HepG2 (cell line): ENCODE results near the gene NPB. TPM values are rescaled to one million over a fixed set of nuclear protein-coding genes. Genes with fewer than 3 reads are reported as not detected.

Experiments used
- GZF1 ChIP-seq: sonication (generic); formaldehyde crosslinking; IDR thresholded peaks from 2 replicates; pipeline ENCODE4 v1.5.1; 2020; ENCODE audit warnings: mild to moderate bottlenecking, missing genetic modification reagents
- TOPORS ChIP-seq: sonication (generic); formaldehyde crosslinking; IDR thresholded peaks from 2 replicates; pipeline ENCODE4 v1.8.0; 2023; ENCODE audit warnings: mild to moderate bottlenecking, missing genetic modification reagents
- ZNF33B ChIP-seq: sonication (generic); formaldehyde crosslinking; IDR thresholded peaks from 2 replicates; pipeline ENCODE4 v1.5.1; 2020; ENCODE audit warnings: mild to moderate bottlenecking, missing genetic modification reagents
- ZNF431 ChIP-seq: sonication (generic); formaldehyde crosslinking; IDR thresholded peaks from 2 replicates; pipeline ENCODE4 v1.9.0; 2022; ENCODE audit warnings: missing genetic modification reagents, low read depth, mild to moderate bottlenecking, borderline replicate concordance
- ZNF776 ChIP-seq: sonication (generic); formaldehyde crosslinking; IDR thresholded peaks from 2 replicates; pipeline ENCODE4 v1.4.0; 2020; ENCODE audit warnings: mild to moderate bottlenecking, missing genetic modification reagents
- polyA plus RNA-seq, 8 experiments: library from polyadenylated mRNA; depleted of rRNA in 3 of 8; stranded (reverse) in 7 of 8; unstranded in 1 of 8; fragments of >200 nt; fragmentation: Illumina TruSeq in 4 of 8; extraction: Trizol in 4 of 8; gene quantifications; 2 replicates each; pipeline versions ENCODE4 v1.2.1 to v1.2.3, GENCODE V29; 2011 to 2016; ENCODE audit warnings: low read depth in 4 of 8, missing spikeins in 1 of 8, mixed read lengths in 1 of 8; ENCODE audit not compliant: insufficient read depth in 1 of 8
- total RNA-seq, 5 experiments: library from RNA; depleted of rRNA; stranded (reverse); fragments of >200 nt; fragmentation: Illumina TruSeq; extraction: Trizol; gene quantifications; 2 replicates each; pipeline ENCODE4 v1.2.3, GENCODE V29; 2016; ENCODE audit warnings: low read depth in 1 of 5
- TF ChIP-seq, protein P1 (sequence below), 2 experiments: sonication (generic) in 1 of 2; formaldehyde crosslinking in 1 of 2; IDR thresholded peaks; 2 replicates each; pipeline versions ENCODE4 v1.5.1 to v1.6.1; 2011 to 2020; ENCODE audit warnings: borderline replicate concordance in 1 of 2, low read depth in 1 of 2, low read length in 1 of 2, mild to moderate bottlenecking in 1 of 2, missing genetic modification reagents in 1 of 2, moderate library complexity in 1 of 2
- TF ChIP-seq, protein P2 (sequence below): IDR thresholded peaks from 2 replicates; pipeline ENCODE4 v1.4.0; 2020; ENCODE audit warnings: mild to moderate bottlenecking, missing genetic modification reagents
- TF ChIP-seq, protein P3 (sequence below): sonication (generic); formaldehyde crosslinking; IDR thresholded peaks from 2 replicates; pipeline ENCODE4 v1.5.0; 2020; ENCODE audit warnings: mild to moderate bottlenecking, missing genetic modification reagents

NPB gene
- total and polyA plus RNA-seq, 2 of the 13 experiments (the other 11 are each of a cell fraction or from before 2014, with no cell fraction given) = 0.11 to 0.93 TPM

DNA sequence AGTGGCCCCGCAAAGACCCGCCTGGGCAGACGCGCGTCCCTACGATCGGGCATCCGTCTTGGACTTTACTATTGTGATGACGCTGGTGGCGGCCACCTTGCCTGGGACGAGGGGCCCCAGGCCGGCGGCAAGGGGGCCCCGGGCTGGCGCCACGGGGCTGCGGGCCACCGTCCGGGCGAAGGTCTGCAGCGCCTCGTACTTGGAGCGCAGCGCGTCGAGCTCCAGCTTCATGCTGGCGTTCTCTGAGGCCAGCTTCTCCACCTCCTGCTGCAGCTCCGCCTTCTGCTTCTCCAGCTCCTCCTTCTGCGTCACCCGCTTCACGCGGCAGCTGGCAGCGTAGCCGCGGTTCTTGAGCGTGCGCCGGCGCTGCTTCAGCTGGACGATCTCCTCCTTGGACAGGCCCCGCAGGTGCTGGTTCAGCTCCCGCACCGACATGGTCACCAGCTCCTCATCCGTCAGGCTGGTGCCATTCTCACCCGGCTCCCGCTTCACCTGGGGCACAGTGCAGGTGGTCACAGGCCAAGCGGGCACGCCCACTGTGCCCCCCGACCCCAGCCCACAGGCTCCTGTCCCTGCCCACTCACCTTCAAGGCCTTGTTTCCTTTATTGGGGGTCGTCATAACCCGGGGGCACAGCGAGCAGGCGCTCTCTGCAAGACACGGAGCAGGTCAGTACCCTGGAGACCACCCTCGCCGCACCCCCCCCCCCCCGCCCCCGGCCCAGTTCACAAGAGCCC is 20.7 kb downstream of the NPB start (continued):
- TF ChIP-seq, protein P1, sequence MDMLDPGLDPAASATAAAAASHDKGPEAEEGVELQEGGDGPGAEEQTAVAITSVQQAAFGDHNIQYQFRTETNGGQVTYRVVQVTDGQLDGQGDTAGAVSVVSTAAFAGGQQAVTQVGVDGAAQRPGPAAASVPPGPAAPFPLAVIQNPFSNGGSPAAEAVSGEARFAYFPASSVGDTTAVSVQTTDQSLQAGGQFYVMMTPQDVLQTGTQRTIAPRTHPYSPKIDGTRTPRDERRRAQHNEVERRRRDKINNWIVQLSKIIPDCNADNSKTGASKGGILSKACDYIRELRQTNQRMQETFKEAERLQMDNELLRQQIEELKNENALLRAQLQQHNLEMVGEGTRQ (IDR thresholded peaks at IDR 0.05; ENCODE audit: low read depth, low read length) = no peak
- TF ChIP-seq, protein P1 (CRISPR knock-in tag; IDR thresholded peaks at IDR 0.05; ENCODE audit: borderline replicate concordance) = no peak
- TF ChIP-seq GZF1 (CRISPR knock-in tag) (no peak), ZNF776 (no peak), TOPORS (no peak), ZNF33B (CRISPR knock-in tag) (no peak), ZNF431 (CRISPR knock-in tag) (no peak)
- TF ChIP-seq, protein P2, sequence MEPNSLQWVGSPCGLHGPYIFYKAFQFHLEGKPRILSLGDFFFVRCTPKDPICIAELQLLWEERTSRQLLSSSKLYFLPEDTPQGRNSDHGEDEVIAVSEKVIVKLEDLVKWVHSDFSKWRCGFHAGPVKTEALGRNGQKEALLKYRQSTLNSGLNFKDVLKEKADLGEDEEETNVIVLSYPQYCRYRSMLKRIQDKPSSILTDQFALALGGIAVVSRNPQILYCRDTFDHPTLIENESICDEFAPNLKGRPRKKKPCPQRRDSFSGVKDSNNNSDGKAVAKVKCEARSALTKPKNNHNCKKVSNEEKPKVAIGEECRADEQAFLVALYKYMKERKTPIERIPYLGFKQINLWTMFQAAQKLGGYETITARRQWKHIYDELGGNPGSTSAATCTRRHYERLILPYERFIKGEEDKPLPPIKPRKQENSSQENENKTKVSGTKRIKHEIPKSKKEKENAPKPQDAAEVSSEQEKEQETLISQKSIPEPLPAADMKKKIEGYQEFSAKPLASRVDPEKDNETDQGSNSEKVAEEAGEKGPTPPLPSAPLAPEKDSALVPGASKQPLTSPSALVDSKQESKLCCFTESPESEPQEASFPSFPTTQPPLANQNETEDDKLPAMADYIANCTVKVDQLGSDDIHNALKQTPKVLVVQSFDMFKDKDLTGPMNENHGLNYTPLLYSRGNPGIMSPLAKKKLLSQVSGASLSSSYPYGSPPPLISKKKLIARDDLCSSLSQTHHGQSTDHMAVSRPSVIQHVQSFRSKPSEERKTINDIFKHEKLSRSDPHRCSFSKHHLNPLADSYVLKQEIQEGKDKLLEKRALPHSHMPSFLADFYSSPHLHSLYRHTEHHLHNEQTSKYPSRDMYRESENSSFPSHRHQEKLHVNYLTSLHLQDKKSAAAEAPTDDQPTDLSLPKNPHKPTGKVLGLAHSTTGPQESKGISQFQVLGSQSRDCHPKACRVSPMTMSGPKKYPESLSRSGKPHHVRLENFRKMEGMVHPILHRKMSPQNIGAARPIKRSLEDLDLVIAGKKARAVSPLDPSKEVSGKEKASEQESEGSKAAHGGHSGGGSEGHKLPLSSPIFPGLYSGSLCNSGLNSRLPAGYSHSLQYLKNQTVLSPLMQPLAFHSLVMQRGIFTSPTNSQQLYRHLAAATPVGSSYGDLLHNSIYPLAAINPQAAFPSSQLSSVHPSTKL (CRISPR knock-in tag) = no peak
- TF ChIP-seq, protein P3, sequence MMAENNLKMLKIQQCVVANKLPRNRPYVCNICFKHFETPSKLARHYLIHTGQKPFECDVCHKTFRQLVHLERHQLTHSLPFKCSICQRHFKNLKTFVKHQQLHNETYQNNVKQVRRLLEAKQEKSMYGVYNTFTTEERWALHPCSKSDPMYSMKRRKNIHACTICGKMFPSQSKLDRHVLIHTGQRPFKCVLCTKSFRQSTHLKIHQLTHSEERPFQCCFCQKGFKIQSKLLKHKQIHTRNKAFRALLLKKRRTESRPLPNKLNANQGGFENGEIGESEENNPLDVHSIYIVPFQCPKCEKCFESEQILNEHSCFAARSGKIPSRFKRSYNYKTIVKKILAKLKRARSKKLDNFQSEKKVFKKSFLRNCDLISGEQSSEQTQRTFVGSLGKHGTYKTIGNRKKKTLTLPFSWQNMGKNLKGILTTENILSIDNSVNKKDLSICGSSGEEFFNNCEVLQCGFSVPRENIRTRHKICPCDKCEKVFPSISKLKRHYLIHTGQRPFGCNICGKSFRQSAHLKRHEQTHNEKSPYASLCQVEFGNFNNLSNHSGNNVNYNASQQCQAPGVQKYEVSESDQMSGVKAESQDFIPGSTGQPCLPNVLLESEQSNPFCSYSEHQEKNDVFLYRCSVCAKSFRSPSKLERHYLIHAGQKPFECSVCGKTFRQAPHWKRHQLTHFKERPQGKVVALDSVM (CRISPR knock-in tag) = no peak
- TF ChIP-seq, all 625 proteins: peak for 3
